Renal cortical epithelial cell (primary cell): ENCODE data around the gene CRYGC. TPM values are rescaled to one million over a fixed set of nuclear protein-coding genes. Genes with fewer than 3 reads are reported as not detected.
"Not testable (repeated sequence)": the region's sequence is repeated elsewhere in the genome, so short reads cannot be mapped to it uniquely, and the experiment has no call there.

Experiments
- DNase-seq: peaks from one replicate; pipeline ENCODE4 v3.0.0-alpha.2; 2011; ENCODE audit warnings: low read depth
- total RNA-seq: library from RNA; depleted of rRNA; stranded (reverse); fragments of >200 nt; gene quantifications from 2 replicates; pipeline ENCODE4 v1.2.3, GENCODE V29; 2014

CRYGC gene
- total RNA-seq, 1 donor from 2014 or later, result not detected

DNA sequence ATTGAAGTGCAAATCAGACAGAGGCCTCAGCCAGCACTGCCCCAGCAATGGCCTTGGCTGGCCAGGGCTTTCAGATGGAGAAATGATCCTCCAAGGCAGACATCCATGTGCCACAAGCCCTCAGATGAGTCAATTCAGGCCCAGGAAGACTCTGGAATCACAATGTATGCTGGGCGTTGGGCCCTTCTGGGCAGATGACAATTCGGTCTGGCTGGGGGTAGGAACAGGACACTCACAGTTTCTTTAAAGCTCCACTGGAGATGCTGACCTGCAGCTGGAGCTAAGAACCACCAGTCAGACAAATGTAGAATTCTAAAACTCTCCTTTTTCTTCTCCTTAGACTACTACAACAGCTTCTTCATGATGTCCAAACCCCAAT lies 7.1 kb upstream of the CRYGC start:
- no peak for DNase-seq

DNA sequence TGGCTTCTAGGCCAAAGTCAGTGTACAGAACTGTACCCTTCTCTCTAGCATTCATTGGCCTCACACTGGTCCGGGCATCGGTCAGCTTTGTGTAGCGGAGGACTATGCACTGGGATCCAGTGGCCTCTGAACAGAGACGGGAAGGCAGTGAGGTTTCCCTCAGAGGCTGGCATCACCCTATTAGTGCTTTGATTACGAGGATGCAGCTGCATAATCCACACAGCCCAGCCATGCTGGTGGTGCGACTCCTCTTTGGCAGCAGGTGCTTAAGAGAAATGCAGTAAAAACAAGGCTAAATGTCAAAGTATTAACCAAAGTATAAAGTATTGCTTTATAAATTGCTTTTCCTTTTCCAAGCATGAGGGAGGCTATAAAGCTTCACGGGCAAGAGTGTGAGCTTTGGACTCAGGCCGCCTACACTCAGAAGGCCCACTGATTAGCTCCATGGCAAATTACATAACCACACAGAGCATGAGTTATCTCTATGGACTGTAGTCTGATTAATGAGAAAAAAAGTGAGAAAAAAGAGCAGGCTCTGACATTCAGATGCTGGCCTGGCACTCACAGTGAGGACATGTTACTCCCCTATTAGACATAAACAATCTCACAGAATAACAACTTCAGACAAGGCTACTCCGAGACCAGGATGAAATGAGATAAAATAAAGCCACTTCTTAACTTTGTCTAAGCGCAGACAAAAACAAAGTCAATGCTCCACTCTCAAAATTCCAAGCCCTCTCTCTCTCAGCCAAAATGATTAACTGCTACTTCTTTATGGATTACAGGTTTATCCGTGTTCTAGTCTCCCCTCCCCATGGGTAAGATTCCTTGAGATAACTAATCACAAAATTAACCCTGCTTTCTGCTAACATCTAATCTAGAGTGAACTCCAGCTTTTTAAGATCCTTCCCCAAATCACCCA lies 6.4 kb upstream of the CRYGC start:
- peak; percentile 28 for DNase-seq

DNA sequence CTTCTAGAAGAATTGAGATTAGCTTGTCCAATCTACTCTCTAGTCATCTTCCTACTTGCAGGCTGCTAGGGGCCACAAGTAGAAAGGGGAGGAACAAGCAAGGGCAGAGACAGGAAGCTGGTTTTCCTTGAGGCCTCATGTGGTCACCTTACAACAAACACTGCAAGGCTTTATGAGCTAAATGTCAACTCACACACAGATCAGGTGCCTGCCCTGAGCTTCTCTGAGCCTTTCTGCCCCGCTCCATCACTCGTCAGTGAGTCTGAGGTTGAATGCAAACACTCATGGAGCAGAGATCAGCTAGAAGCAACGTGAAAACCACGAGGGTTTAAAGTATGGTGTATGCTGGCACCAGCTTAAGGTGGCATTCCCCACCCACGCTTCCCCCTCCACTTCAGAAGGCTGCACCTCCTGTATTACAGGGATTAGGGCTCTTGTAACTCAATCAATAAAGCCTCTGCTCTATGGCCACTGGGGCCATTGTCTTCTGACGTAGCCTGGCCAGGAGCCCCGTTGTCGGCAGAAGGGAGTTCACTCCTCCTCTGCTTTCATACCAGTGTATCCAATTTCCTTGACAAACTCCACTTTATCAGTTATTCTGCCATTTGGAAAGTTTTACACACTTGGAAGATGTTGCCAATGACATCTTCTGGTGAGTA lies 5.4 kb upstream of the CRYGC start:
- no peak for DNase-seq

DNA sequence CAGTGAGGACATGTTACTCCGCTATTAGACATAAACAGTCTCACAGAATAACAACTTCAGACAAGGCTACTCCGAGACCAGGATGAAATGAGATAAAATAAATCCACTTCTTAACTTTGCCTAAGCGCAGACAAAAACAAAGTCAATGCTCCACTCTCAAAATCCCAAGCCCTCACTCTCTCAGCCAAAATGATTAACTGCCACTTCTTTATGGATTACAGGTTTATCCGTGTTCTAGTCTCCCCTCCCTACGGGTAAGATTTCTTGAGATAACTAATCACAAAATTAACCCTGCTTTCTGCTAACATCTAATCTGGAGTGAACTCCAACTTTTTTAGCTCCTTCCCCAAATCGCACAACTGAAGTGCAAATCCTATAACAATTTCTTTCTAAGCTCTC lies 1.1 kb upstream of the CRYGC start:
- DNase-seq, result no peak

DNA sequence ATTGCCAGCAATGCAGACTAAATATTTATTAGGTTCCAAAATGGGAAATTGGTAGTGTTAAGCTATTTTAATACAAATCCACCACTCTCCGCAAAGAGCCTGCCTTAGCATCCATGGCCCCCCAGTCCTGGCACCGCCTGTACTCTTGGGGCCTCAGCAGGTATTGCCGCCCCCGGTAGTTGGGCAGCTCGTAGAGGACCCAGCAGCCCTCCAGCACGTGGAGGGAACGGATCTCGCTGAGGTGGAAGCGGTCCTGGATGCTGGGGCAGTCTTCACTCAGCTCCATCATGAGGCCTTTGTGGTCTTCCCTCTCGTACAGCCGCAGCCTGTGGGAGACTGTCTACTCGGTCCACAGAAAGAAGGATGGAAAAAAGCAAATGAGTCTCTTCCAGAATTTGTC lies 1.5 kb downstream of the CRYGC start:
- no peak for DNase-seq

DNA sequence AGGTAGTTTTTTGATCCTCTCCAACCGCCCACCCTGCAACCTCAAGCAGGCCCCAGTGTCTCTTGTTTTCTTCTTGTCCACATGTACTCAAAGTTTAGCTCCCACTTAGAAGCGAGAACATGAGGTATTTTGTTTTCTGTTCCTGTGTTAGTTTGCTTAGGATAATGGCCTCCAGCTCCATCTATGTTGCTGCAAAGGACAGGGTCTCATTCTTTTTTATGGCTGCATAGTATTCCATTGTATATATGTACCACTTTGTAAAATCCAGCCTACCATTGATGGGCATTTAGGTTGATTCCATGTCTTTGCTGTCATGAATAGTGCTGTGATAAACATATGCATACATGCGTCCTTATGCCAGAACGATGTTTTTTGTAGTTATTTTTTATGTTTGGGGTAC lies 2.5 kb downstream of the CRYGC start:
- no peak for DNase-seq

DNA sequence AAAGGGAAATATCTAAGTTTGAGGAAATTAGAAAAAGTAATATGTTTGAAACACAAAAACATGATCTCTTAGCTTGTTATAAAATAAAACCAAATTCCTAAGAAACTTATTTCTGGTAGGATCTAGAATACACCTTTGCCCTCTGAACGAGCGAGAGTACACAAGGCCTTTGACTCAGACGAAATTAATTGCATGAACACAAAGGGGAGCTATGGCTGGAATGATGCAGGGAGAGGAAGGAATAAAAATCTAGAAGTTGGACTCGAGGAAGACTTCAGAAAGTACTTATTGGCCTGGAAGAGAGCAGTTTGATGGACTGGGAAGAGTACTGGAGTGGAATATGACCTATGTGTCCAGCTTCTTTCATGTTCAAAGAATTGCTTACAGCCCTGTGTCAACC lies 4.4 kb downstream of the CRYGC start:
- DNase-seq, result no peak

DNA sequence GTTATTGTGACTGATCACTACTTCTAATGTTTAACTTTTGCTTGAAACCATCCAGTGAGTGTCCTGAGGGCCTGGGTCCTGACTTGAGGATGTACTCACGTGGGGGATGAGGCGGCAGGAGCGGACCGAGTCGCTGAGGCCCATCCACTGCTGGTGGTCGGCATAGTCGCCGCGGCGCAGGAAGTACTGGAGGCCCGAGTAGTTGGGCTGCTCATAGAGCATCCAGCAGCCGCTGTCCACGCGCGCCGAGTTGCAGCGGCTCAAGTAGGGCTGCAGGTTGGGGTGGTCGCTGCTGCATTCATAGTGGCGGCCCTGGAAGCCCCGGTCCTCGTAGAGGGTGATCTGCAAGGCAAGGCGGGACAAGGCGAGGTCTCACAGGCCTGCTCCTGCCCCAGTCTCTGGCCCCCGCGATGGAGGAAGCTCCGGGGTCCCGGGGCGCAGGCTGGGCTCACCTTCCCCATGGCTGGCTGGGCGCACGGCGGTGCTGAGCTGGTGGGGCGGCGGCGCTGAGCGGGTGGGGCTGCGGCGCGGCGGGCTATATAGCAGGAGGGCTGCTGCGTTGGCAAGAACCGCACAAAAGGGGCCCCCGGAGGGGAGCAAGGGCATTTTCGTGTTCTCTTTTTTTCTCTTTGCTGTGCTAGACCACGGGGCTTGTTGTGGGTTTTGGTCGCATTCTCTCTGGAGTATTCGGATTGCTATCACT lies 5.5 kb downstream of the CRYGC start, which contains the start of gene CRYGD:
Gene CRYGD, minus strand, starts transcription at position 512 of the 703 bp plus-strand sequence. Its CDS starts 51 bp downstream, at position 461.
- DNase-seq, result not testable (repeated sequence)

DNA sequence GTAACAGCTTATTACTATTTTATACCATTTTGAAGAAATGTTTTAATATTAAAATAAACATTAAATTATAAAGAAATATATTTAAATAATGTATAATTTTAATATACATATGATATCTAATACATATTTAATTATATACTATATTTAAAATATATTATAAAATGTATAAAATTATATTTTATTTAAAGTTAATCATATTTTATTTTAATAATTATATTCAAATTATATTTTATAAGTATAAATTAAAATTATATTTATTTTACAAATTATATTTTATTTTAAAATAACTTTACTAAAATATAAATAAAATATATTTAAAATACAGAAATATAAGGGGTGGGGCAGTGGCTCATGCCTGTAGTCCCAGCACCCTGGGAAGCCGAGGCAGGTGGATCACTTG lies 7.4 kb downstream of the CRYGC start:
- no peak for DNase-seq

DNA sequence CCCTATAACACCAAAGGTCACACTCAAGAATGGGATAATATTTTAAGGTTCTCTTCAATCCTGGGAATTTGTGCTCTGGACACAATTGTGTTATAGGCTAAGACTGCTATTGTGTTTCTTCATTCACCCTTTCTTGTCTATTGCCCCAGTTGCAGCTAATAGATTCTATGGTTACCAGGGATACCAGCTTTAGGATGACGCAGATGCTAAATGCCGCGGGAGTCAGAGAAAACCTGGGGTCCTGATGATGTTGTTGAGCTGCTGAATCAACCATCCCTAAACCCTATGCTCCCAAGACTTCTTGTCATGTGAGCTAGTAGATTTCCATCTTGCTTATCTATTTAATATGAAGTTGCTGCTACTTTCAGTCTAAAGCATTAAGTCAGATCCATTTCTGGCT lies 10.7 kb downstream of the CRYGC start:
- no peak for DNase-seq

DNA sequence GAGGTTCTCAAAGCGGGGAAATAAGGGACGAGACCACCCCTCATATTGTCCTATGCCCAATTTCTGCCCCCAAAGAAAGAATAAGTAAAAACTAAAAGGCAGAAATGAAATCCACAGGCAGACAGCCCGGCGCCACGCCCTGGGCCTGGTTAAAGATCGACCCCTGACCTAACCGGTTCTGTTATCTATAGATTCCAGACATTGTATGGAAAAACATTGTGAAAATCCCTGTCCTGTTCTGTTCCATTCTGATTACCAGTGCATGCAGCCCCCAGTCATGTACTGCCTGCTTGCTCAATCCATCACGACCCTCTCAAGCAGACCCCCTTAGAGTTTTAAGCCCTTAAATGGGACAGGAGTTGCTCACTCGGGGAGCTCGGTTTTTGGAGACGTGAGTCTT lies 12.2 kb downstream of the CRYGC start:
- not testable (repeated sequence) for DNase-seq

DNA sequence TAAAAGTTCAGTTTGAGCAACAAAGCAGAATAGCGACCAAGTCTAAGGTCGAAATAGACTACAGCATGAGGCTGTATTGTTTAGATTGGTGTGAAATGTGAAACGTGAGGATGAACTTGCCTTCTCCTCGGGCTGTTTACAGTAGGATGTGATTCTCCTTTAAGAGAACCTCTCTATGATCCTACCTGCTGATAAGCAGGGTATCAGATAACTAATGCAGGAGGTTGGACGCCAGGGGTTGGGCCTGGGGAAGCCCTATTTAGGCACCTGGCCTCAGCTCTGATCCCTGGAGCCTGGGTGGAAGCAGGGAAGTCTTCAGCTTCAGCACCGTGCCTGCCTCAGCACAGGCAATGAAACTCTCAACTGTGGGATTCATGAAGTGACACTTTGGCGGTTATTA lies 16.7 kb downstream of the CRYGC start:
- DNase-seq, result no peak

DNA sequence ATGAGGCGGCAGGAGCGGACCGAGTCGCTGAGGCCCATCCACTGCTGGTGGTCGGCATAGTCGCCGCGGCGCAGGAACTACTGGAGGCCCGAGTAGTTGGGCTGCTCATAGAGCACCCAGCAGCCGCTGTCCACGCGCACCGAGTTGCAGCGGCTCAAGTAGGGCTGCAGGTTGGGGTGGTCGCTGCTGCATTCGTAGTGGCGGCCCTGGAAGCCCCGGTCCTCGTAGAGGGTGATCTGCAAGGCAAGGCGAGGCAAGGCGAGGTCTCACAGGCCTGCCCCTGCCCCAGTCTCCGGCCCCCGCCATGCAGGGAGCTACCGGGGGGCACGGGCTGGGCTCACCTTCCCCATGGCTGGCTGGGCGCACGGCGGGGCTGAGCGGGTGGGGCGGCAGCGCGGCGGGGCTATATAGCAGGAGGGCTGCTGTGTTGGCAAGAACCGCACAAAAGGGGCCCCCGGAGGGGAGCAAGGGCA lies 17.3 kb downstream of the CRYGC start:
- not testable (repeated sequence) for DNase-seq

DNA sequence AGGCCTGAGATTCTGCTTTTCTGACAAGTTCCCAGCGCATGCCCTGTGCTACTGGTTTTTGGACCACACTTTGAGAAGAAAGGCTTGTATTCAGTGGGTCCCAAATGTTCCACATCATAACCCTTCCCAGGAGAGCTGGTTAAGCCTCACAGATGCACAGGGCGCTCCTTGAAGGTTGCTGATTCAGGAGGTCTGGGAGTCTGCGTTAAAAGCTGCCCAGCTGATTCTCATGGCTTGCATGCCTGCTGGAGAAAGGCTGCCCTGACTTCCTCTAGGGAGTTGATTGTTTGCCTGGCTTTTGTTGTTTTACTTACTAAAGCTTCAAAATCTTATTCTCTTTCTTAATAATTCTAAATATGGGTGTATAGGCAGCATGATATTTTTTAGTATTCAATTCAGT lies 26.0 kb downstream of the CRYGC start:
- DNase-seq, result no peak

DNA sequence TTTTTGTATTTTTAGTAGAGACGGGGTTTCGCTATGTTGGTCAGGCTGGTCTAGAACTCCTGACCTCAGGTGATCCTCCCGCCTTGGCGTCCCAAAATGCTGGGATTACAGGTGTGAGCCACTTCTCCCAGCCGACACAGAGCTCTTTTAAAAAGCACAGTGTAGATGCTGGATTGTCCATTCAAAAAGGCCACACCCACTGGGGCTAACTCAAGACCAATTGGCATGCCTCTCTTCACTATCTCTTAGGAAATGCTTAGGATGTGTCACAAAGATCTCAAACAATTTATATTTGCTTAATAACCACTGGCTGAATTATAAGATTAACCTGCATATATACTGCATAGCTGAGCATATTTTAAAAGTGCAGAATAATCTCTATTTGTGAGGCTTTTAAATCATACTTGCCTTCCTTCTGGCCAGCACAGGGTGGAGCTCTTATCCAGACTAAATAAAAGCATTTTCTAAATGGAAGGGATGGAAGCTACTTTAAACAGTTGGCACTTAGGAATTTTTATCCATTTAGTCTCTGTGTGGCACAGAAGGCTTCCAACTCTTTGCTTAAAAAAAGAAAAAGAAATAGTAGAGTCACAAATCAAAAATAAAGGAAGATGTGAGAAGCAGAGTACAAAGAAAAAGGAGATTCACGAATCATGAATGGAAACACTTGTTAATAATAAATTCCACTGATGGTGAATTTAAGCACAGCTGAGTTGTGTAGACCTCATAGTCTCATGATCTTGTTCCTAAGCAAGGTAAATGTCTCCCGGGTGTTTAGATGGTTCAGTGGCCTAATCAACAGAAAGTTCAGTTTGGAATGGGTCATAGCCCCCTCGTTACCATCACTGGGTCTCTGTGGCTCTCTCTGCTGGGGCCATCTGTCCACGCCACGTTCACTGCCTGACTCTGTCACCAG lies 27.7 kb downstream of the CRYGC start:
- DNase-seq, result peak; percentile 61

DNA sequence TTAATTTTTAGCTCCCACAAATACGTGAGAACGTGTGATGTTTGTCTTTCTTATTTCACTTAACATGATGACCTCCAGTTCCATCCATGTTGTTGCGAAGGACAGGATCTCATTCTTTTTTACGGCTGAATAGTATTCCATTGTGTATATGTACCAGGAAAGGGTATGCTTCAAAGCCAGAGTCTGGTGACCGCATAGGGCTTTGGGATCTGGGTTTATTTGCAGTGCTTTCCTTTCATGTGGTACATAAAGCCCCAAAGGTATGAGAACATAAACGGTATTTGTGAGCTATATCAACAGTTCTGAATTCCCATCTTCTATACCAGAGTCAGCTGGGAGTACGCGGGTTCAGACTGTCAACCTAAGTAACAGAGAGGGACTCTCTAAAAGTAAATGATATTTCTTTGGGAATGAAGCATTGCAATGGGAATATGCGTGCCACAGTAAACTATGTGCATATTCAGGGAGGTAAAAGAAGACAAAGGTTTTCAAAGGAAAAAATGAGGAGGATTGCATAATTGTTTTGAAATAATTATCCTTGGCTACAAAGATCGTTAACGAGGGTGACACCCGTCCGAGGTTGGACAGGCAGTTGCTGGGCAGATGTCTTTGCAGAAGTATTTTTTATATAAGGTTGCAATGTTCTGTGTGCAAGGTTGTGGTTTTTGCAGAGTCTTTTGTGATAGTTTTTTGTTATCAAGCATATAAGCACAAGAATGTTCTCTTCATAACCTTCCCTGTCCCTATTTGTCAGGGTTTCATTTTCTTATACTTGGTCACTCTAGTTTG lies 29.8 kb downstream of the CRYGC start:
- no peak for DNase-seq

DNA sequence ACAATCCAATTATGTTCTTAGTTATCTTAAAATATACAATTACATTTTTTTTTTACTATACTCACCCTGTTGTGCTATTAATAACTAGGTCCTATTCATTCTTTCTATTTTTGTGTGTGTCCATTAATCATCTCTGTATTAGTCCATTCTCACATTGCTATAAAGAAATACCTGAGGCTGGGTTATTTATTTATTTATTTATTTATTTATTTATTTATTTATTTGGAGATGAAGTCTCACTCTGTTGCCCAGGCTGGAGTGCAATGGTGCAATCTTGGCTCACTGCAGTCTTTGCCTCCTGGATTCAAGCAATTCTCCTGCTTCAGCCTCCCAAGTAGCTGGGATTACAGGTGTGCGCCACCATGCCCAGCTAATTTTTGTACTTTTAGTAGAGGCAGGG lies 30.9 kb downstream of the CRYGC start:
- DNase-seq, result not testable (repeated sequence)

DNA sequence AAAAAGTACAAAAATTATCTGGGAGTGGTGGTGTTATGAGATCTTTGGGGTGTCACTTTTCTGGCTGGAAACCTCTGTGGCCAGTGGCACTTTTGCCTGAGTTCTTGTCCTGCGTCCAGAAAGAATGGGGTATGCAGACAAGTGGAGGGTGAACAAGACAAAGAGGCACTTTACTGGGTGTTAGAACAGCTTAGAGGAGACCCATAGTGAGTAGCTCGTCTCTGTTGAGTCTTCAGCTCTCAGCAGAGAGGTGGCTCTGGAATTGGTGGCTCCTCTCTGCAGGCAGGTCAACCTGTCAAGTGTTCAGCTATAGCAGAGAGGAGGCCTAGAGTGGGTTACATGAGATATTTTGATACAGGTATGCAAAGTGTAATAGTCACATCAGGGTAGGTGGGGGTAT lies 31.4 kb downstream of the CRYGC start:
- DNase-seq, result no peak

DNA sequence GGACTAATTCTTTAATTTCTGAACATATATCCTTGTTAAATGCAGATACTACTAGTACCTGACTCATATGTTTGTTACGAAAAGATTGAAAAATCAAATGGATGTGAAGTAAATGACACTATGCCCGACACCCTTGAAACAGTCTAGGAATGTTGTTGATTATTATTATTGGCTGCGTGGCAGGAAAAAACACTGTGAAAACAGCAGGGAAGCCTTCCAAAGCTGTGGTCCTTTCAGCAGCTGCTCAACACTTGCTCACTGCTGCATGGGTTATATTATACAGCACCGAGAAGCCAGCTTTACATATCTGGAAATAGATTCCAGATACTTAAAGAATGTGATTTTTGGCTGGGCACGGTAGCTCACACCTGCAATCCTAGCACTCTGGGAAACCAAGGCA lies 31.8 kb downstream of the CRYGC start:
- no peak for DNase-seq

DNA sequence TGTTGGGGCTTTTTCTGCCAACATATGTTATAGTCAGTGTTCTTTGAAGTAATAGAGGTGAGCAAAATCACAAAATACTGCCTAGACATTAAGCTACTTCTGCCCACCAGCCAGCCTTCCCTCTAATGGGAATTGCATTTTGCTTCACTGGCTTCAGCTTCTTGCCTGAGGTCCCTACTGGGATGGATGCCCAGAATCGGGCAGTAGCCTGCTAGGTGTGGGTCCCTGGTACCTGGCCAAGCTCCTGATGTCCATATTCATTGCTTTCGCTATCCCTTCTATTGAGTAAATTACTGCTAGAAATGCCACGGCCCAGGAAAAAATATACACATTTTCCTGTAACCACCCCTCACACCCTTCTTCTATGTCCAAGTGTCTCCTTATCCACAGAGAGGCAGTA lies 32.3 kb downstream of the CRYGC start:
- DNase-seq, result no peak

DNA sequence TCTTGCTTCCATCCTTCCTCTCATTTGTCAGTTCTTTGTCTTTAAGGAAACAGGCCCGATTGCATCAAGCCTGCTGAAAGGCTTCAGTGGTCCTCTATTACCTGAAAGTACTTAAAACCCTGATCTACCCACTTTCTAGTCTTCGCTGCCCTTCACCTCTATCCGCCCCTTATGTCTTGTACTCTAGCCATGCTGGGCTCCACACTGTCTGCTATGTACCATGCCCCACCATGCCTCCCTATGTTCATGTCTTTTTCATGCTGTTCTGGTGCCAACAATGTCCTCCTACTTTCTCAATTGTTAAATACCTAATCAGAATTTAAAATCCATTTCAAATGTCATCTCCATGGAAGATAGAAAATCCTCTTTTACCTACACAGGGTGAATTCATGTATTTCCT lies 33.5 kb downstream of the CRYGC start:
- DNase-seq, result no peak
